Activated CD8-positive, alpha-beta T cell treated with anti-CD3 and anti-CD28 coated beads for 36 hours (primary cell): ENCODE results near the gene TOM1L2. TPM values are rescaled to one million over a fixed set of nuclear protein-coding genes. Genes with fewer than 3 reads are reported as not detected.

ENCODE experiments used
- ATAC-seq: fragments of 200-7000 bp; cut with Tn5 transposase; one replicate; pipeline ENCODE4 v1.10.0; 2021; ENCODE audit warnings: mild to moderate bottlenecking, moderate library complexity
- CTCF ChIA-PET: fragments of 350-600 bp; sonication (Branson Sonifier 250); formaldehyde crosslinking; loops from one replicate; lab custom pipeline; 2021; ENCODE audit warnings: antibody characterized with exemption; lab: Charles Lee
- POLR2A ChIA-PET: fragments of 350-600 bp; sonication (Branson Sonifier 250); formaldehyde crosslinking; loops from one replicate; lab custom pipeline; 2021; ENCODE audit warnings: antibody characterized with exemption; lab: Charles Lee
- DNase-seq: peaks from one replicate; pipeline ENCODE4 v3.0.0-alpha.2; 2020
- H3K27ac Mint-ChIP-seq: one replicate; pipeline ENCODE4 v1.8.0; 2021; ENCODE audit warnings: mild to moderate bottlenecking, mixed read lengths
- H3K27me3 Mint-ChIP-seq: one replicate; pipeline ENCODE4 v1.8.0; 2021; ENCODE audit warnings: mixed read lengths
- H3K36me3 Mint-ChIP-seq: one replicate; pipeline ENCODE4 v1.8.0; 2021; ENCODE audit warnings: low read depth, mixed read lengths
- H3K4me1 Mint-ChIP-seq: one replicate; pipeline ENCODE4 v1.8.0; 2021; ENCODE audit warnings: low read depth, mixed read lengths
- H3K4me3 Mint-ChIP-seq: one replicate; pipeline ENCODE4 v1.8.0; 2021; ENCODE audit warnings: mild to moderate bottlenecking, moderate library complexity, mixed read lengths
- H3K9me3 Mint-ChIP-seq: one replicate; pipeline ENCODE4 v1.8.0; 2021; ENCODE audit warnings: mixed read lengths
- CTCF ChIP-seq: fragments of 200-600 bp; IDR thresholded peaks from one replicate; pipeline ENCODE4 v1.8.0; 2022; ENCODE audit warnings: antibody characterized with exemption, mild to moderate bottlenecking
- intact Hi-C: fragments of 100-400 bp; cut with micrococcal nuclease; formaldehyde crosslinking; loops from one replicate; pipeline ENCODE4 v1.10.0; 2022
- total RNA-seq, 2 experiments: library from RNA; stranded (reverse); gene quantifications; one replicate each; pipeline ENCODE4 v1.2.3, GENCODE V29; 2021

The TOM1L2 gene
- total RNA-seq, 2 experiments from 2014 or later: 10.3 to 10.8 TPM

- H3K36me3 Mint-ChIP-seq: peaks cover 17% of the 10 kb centered on the region
- no peaks in the 10 kb centered on the region for H3K9me3 Mint-ChIP-seq
- no peak overlapping the region for H3K4me3 Mint-ChIP-seq
- H3K4me1 Mint-ChIP-seq: peaks cover 15% of the 10 kb centered on the region
- peak overlapping the region; percentile 21 for H3K27ac Mint-ChIP-seq
- CTCF ChIA-PET: interaction anchor here (1.3 to 2.1 kb wide), 2 partner anchors 13 to 54 kb away, joined by 3 to 4 read pairs; no protein-coding TSS in a partner anchor
- no peaks in the 10 kb centered on the region for H3K27me3 Mint-ChIP-seq
- DNase-seq: no peak
- no peak for ATAC-seq
- TF ChIP-seq CTCF: no peak
- intact Hi-C loops: no loop called here
- POLR2A ChIA-PET: interaction anchor here (1.0 to 2.0 kb wide), 3 partner anchors 10 to 32 kb away, joined by 3 to 6 read pairs (median 3); no protein-coding TSS in a partner anchor
Observed at GRCh38 chr17:17806611-17807274, 165.5 kb downstream of the TOM1L2 start.

GRCh38 chr17:17806035-17806434, 166.2 kb downstream of the TOM1L2 start:
- Mint-ChIP-seq H3K27me3 (no peaks in the 10 kb centered on the region), H3K4me1 (peaks cover 13% of the 10 kb centered on the region), H3K4me3 (no peak overlapping the region), H3K27ac (no peak overlapping the region), H3K36me3 (peaks cover 13% of the 10 kb centered on the region), H3K9me3 (no peaks in the 10 kb centered on the region)
- no peak for DNase-seq
- ChIA-PET POLR2A (interaction anchor here (1.0 to 2.0 kb wide), 3 partner anchors 9 to 31 kb away, joined by 3 to 6 read pairs (median 3); no protein-coding TSS in a partner anchor), CTCF (interaction anchor here (0.8 to 2.1 kb wide), 4 partner anchors 9 to 71 kb away, joined by 3 to 4 read pairs (median 3); no protein-coding TSS in a partner anchor)
- intact Hi-C loops: no loop called here
- ATAC-seq: no peak
- no peak for TF ChIP-seq CTCF

GRCh38 chr17:17805575-17805974, 166.6 kb downstream of the TOM1L2 start:
- DNase-seq (no peak), ATAC-seq (no peak)
- Mint-ChIP-seq H3K27ac (no peak overlapping the region), H3K4me3 (no peak overlapping the region), H3K36me3 (peaks cover 13% of the 10 kb centered on the region), H3K27me3 (no peaks in the 10 kb centered on the region), H3K4me1 (peaks cover 13% of the 10 kb centered on the region), H3K9me3 (no peaks in the 10 kb centered on the region)
- no peak for TF ChIP-seq CTCF
- ChIA-PET CTCF (interaction anchor here (0.8 to 2.1 kb wide), 4 partner anchors 9 to 71 kb away, joined by 3 to 4 read pairs (median 3); no protein-coding TSS in a partner anchor), POLR2A (interaction anchor here (0.6 kb wide), 1 partner anchor 15 kb away, joined by 3 read pairs; no protein-coding TSS in a partner anchor)
- intact Hi-C loops: no loop called here

- CTCF ChIA-PET: interaction anchor here (3.9 kb wide), 1 partner anchor 8 kb away, joined by 17 read pairs; no protein-coding TSS in a partner anchor
Observed at GRCh38 chr17:17804007-17804406, 168.2 kb downstream of the TOM1L2 start.

More at GRCh38 chr17:17804007-17804406, 168.2 kb downstream of the TOM1L2 start:
- Mint-ChIP-seq H3K9me3 (no peaks in the 10 kb centered on the region), H3K4me1 (peaks cover 7% of the 10 kb centered on the region), H3K27me3 (no peaks in the 10 kb centered on the region), H3K4me3 (no peak overlapping the region), H3K36me3 (peaks cover 13% of the 10 kb centered on the region), H3K27ac (no peak overlapping the region)
- no peak for TF ChIP-seq CTCF
- POLR2A ChIA-PET: no interaction called here
- intact Hi-C loops: no loop called here
- DNase-seq: no peak
- ATAC-seq: no peak
